NCI-H446 (cell line): ENCODE measurements around the gene RUNDC1.
A peak's percentile ranks its signal among the peaks of the same experiment; 100 is the strongest.
"Not testable (repeated sequence)": the region's sequence is repeated elsewhere in the genome, so short reads cannot be mapped to it uniquely, and the experiment has no call there.

Experiments
- DNase-seq, 2 experiments: peaks; one replicate each; lab custom pipeline; 2025; lab: John Stamatoyannopoulos, UW

The RUNDC1 gene

GRCh38 chr17:42991471-42991870 lies 11.1 kb downstream of the RUNDC1 start:
- no peak for DNase-seq

DNA sequence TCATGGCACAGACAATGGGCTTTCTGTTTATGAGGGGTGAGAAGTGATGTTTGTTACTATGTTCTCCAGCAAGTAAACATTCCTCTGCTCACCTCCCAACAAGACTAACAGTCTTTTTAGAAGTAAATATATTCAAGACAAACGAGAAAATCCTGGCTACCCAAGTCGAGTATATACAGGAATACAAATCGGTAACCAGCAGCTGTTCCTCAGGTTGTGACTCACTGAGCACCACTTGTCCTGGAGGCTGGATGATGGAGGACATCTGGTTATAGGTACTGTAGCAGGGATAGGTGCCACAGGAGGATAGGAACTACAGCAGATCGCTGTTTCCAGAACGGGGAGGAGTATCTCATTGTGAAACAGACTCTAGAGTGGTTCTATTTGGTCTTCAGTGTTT lies 12.5 kb downstream of the RUNDC1 start:
- no peak for DNase-seq

DNA sequence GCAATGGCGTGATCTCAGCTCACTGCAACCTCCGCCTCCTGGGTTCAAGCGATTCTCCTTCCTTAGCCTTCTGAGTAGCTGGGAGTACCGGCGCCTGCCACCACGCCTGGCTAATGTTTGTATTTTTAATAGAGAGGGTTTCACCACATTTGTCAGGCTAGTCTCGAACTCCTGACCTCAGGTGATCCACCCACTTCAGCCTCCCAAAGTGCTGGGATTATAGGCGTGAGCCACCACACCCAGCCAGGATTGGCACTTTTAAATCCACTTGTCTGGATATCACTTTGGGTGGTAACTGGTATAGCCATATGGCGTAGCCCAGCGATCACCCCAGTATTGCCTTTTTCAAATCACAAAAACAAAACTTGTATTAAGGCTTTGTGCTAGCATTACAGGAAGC lies 13.5 kb downstream of the RUNDC1 start:
- DNase-seq = not testable (repeated sequence)

- no peak for DNase-seq
Measured at GRCh38 chr17:42997390-42997983, 17.1 kb downstream of the RUNDC1 start.

GRCh38 chr17:42997984-42998938 lies 17.9 kb downstream of the RUNDC1 start, which contains the start of gene RPL27:
Gene RPL27, plus strand, starts transcription at chr17:42998419. Its CDS starts 332 bp downstream, at chr17:42998751.
- DNase-seq = peak; percentile 98 to 99

DNA sequence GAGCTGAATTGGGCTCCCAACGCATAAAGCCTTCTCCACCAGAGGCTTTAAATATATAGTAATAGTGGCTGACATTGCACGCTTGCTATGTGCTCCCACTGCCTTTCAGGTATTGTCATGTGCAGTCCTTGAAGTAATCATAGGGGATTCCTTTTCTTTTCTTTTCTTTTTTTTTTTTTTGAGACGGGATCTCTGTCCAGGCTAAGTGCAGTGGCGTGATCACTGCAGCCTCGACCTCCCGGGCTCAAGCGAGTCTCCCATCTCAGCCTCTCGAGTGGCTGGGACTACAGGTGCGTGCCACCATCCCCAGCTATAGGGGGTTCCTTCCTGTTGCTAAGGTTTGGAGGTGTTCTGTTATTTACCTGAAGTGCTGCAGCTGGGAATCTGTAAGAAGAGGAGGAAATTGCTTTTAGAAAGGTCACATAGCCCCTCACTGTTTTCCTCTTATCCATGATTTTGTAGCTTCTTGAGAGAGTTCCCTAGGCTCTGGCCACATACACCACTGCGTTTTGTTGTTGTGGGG lies 18.7 kb downstream of the RUNDC1 start:
- DNase-seq = no peak

GRCh38 chr17:43000894-43001293 lies 20.5 kb downstream of the RUNDC1 start:
- DNase-seq = not testable (repeated sequence)

GRCh38 chr17:43003542-43004172 lies 23.3 kb downstream of the RUNDC1 start:
- no peak for DNase-seq

GRCh38 chr17:43006639-43007551 lies 26.5 kb downstream of the RUNDC1 start, which contains the start of gene IFI35:
Gene IFI35, plus strand, starts transcription at chr17:43006784. Its CDS starts 164 bp downstream, at chr17:43006948.
- DNase-seq = no peak

- DNase-seq = no peak
Measured at GRCh38 chr17:43010667-43011308, 30.4 kb downstream of the RUNDC1 start.

DNA sequence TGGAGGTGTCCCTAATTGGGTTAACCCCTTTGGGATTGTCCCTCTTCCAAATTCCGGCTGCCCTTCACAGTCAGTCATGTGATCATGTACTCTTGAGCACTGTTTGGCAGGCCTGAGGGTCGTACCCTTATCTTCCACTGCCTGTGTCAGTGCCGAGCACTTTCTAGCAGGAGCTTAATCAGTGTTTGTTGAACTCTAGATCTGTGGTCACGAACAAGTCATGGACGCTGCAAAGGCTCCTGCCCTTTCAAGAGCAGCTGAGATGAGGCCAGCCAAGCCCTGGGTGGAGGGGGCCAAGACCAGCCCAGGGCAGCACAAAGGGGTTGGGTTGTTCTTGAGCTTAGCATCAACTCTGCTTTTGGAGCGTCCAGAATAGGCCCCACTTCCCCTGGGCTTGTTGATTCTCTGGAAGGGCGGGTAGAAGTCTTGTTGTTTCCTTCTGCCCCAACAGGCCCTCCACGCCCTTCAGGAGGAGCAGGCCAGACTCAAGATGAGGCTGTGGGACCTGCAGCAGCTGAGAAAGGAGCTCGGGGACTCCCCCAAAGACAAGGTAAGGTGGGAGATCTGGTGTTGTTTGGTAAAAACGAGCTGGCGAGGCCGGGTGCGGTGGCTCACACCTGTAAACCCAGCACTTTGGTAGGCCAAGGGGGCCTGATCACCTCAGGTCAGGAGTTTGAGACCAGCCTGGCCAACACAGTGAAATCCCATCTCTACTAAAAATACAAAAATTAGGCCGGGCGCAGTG lies 31.5 kb downstream of the RUNDC1 start:
- DNase-seq = no peak

DNA sequence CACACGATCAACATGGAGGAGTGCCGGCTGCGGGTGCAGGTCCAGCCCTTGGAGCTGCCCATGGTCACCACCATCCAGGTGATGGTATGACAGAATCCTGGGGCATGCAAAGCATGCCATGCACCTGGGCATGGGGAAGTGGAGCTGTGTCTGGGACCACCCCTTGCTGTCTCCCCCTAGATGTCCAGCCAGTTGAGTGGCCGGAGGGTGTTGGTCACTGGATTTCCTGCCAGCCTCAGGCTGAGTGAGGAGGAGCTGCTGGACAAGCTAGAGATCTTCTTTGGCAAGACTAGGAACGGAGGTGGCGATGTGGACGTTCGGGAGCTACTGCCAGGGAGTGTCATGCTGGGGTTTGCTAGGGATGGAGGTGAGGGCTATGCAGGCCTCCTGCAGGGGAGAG lies 32.9 kb downstream of the RUNDC1 start:
- DNase-seq = no peak

- no peak for DNase-seq
Measured at GRCh38 chr17:43014020-43014648, 33.8 kb downstream of the RUNDC1 start.

- no peak for DNase-seq
Measured at GRCh38 chr17:43014649-43015542, 34.5 kb downstream of the RUNDC1 start.

DNA sequence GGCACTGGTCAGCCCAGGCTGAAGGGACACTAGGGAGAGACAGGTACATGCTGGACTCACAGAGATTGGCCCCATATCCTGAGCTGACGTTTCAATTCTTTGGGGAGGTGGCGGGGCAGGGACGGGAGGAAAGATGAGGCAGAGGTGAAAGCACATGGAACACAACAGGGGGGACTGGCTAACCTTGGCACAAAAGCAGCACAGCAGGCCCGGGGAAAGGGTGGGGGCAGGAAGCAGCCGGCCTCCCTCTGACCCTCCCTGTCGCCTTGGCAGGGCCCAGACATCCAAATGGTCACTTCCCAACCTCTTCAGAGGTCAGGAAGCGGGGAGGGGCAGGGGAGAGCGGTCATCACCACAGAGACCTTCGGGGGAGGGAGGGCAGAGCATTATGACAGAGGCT lies 35.2 kb downstream of the RUNDC1 start:
- DNase-seq = no peak

GRCh38 chr17:43016216-43016615 lies 35.9 kb downstream of the RUNDC1 start:
- DNase-seq = no peak

DNA sequence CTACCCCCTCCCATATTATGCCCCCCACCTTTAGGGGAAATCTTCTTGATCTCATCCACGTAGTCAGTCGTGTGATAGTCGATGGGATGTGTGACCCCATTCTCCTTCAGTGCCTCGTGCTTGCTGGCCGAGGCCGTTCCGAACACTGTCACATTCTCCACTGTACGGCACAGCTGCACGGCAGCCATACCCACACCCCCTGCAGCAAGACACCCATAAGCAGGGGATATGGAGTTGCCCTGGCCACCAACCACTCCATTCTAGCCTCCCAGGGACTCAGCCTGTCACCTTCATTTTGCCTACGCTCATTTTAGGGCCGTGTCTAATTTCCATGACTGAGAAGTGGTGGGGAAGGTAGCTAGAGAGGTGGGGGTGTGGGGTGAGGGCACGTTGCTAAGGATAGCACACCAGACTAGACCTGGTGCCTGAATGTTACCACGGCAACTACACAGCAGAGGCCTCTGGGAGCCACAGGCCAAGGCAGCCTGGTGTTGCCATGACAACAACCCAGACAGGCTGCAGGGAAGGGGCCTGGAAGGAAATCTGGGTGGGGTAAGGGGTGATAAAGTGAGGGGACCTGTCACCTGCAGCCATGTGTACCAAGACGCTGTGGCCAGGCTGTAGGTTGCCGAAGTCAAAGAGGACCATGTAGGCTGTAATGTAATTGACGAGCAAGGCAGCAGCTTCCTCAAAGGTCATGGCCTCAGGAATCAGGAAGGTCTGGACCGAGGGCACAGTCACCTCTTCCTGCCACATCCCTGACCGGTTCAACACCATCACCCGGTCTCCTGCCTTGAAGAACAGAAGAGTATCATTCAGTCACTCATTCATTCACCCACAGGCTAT lies 37.9 kb downstream of the RUNDC1 start:
- no peak for DNase-seq

GRCh38 chr17:43018932-43019331 lies 38.6 kb downstream of the RUNDC1 start:
- DNase-seq = no peak
